ENCODE data around the gene SLC44A1.

Gene SLC44A1

GRCh38 chr9:105216440-105217178, 27.8 kb upstream of the SLC44A1 start:
- H2AK5ac ChIP-seq (ENCODE audit: low read length, severe bottlenecking): no peak overlapping the region
- H3K4me3 ChIP-seq (ENCODE audit: insufficient read depth in 1 of 2, low read depth in 1 of 2, low read length in 2 of 2): no peak overlapping the region
- no peak overlapping the region for H2BK12ac ChIP-seq (ENCODE audit: low read length in 2 of 2)
- H3K4ac ChIP-seq (ENCODE audit: low read depth in 1 of 2, low read length in 2 of 2): no peak overlapping the region
- no peak overlapping the region for H2BK5ac ChIP-seq (ENCODE audit: low read depth, low read length, poor library complexity, severe bottlenecking)
- H3K36me3 ChIP-seq (ENCODE audit: control insufficient read depth in 1 of 2, insufficient read depth in 2 of 2, low read depth in 1 of 2, low read length in 2 of 2): no peaks in the 10 kb centered on the region
- no peaks in the 10 kb centered on the region for H3K79me1 ChIP-seq (replicated peaks; ENCODE audit: low read length, poor library complexity, severe bottlenecking)
- H3K9ac ChIP-seq (ENCODE audit: low read length): no peak overlapping the region
- DNase-seq: no peak
- H3K27me3 ChIP-seq (ENCODE audit: control insufficient read depth in 1 of 2, insufficient read depth in 1 of 2, low read length in 2 of 2): no peaks in the 10 kb centered on the region
- H2BK120ac ChIP-seq (ENCODE audit: low read depth, low read length): no peak overlapping the region
- no peak overlapping the region for H3K18ac ChIP-seq (ENCODE audit: low read depth in 1 of 2, low read length in 2 of 2)
- H2AFZ ChIP-seq (ENCODE audit: low read depth, low read length): no peak overlapping the region
- no peak overlapping the region for H4K8ac ChIP-seq (ENCODE audit: low read length)
- no peaks in the 10 kb centered on the region for H3K4me1 ChIP-seq (ENCODE audit: control insufficient read depth, insufficient read depth, low read depth, low read length)
- no peak overlapping the region for H3K14ac ChIP-seq (ENCODE audit: low read length in 2 of 2)
- H3K27ac ChIP-seq (ENCODE audit: low read length, poor library complexity, severe bottlenecking): no peak overlapping the region
- H3K23ac ChIP-seq (ENCODE audit: low read length in 2 of 2): no peak overlapping the region
- H3K9me3 ChIP-seq (ENCODE audit: control insufficient read depth, low read length): peaks cover 6% of the 10 kb centered on the region
- WGBS: 77% methylated on average over 3 of the region's 4 CpGs
- no peak overlapping the region for H2BK15ac ChIP-seq (ENCODE audit: low read depth, poor library complexity, severe bottlenecking)
- H4K91ac ChIP-seq (ENCODE audit: low read length): no peak overlapping the region
- H3K4me2 ChIP-seq (ENCODE audit: low read length, poor library complexity, severe bottlenecking): no peak overlapping the region

GRCh38 chr9:105218673-105219072, 25.8 kb upstream of the SLC44A1 start:
- Histone ChIP-seq H3K4me1 (ENCODE audit: control insufficient read depth, insufficient read depth, low read depth, low read length) (no peaks in the 10 kb centered on the region), H3K36me3 (ENCODE audit: control insufficient read depth in 1 of 2, insufficient read depth in 2 of 2, low read depth in 1 of 2, low read length in 2 of 2) (no peaks in the 10 kb centered on the region), H4K8ac (ENCODE audit: low read length) (no peak overlapping the region), H2BK5ac (ENCODE audit: low read depth, low read length, poor library complexity, severe bottlenecking) (no peak overlapping the region), H3K14ac (ENCODE audit: low read length in 2 of 2) (no peak overlapping the region), H4K91ac (ENCODE audit: low read length) (no peak overlapping the region), H3K4ac (ENCODE audit: low read depth in 1 of 2, low read length in 2 of 2) (no peak overlapping the region), H3K23ac (ENCODE audit: low read length in 2 of 2) (no peak overlapping the region), H2BK12ac (ENCODE audit: low read length in 2 of 2) (no peak overlapping the region), H3K79me1 (replicated peaks; ENCODE audit: low read length, poor library complexity, severe bottlenecking) (no peaks in the 10 kb centered on the region), H3K4me2 (ENCODE audit: low read length, poor library complexity, severe bottlenecking) (no peak overlapping the region), H2AFZ (ENCODE audit: low read depth, low read length) (no peak overlapping the region), H3K4me3 (ENCODE audit: insufficient read depth in 1 of 2, low read depth in 1 of 2, low read length in 2 of 2) (no peak overlapping the region), H3K27me3 (ENCODE audit: control insufficient read depth in 1 of 2, insufficient read depth in 1 of 2, low read length in 2 of 2) (no peaks in the 10 kb centered on the region), H2AK5ac (ENCODE audit: low read length, severe bottlenecking) (no peak overlapping the region), H3K18ac (ENCODE audit: low read depth in 1 of 2, low read length in 2 of 2) (no peak overlapping the region), H2BK15ac (ENCODE audit: low read depth, poor library complexity, severe bottlenecking) (no peak overlapping the region), H3K9ac (ENCODE audit: low read length) (no peak overlapping the region), H2BK120ac (ENCODE audit: low read depth, low read length) (no peak overlapping the region), H3K9me3 (ENCODE audit: control insufficient read depth, low read length) (peaks cover 27% of the 10 kb centered on the region), H3K27ac (ENCODE audit: low read length, poor library complexity, severe bottlenecking) (no peak overlapping the region)
- DNase-seq: no peak
- 73% methylated on average over 5 of the region's 5 CpGs for WGBS

- no CpG with 5 or more reads among the region's 1 CpG for WGBS
- H3K23ac ChIP-seq (ENCODE audit: low read length in 2 of 2): no peak overlapping the region
- H3K36me3 ChIP-seq (ENCODE audit: control insufficient read depth in 1 of 2, insufficient read depth in 2 of 2, low read depth in 1 of 2, low read length in 2 of 2): no peaks in the 10 kb centered on the region
- H2AK5ac ChIP-seq (ENCODE audit: low read length, severe bottlenecking): no peak overlapping the region
- no peak overlapping the region for H3K4me2 ChIP-seq (ENCODE audit: low read length, poor library complexity, severe bottlenecking)
- H3K18ac ChIP-seq (ENCODE audit: low read depth in 1 of 2, low read length in 2 of 2): no peak overlapping the region
- no peak for DNase-seq
- no peak overlapping the region for H4K91ac ChIP-seq (ENCODE audit: low read length)
- no peak overlapping the region for H3K27ac ChIP-seq (ENCODE audit: low read length, poor library complexity, severe bottlenecking)
- no peak overlapping the region for H2BK120ac ChIP-seq (ENCODE audit: low read depth, low read length)
- no peak overlapping the region for H2BK5ac ChIP-seq (ENCODE audit: low read depth, low read length, poor library complexity, severe bottlenecking)
- H4K8ac ChIP-seq (ENCODE audit: low read length): no peak overlapping the region
- H3K14ac ChIP-seq (ENCODE audit: low read length in 2 of 2): no peak overlapping the region
- no peak overlapping the region for H3K4ac ChIP-seq (ENCODE audit: low read depth in 1 of 2, low read length in 2 of 2)
- H3K79me1 ChIP-seq (replicated peaks; ENCODE audit: low read length, poor library complexity, severe bottlenecking): no peaks in the 10 kb centered on the region
- no peaks in the 10 kb centered on the region for H3K4me1 ChIP-seq (ENCODE audit: control insufficient read depth, insufficient read depth, low read depth, low read length)
- no peaks in the 10 kb centered on the region for H3K27me3 ChIP-seq (ENCODE audit: control insufficient read depth in 1 of 2, insufficient read depth in 1 of 2, low read length in 2 of 2)
- no peak overlapping the region for H2AFZ ChIP-seq (ENCODE audit: low read depth, low read length)
- H3K9ac ChIP-seq (ENCODE audit: low read length): no peak overlapping the region
- H3K4me3 ChIP-seq (ENCODE audit: insufficient read depth in 1 of 2, low read depth in 1 of 2, low read length in 2 of 2): no peak overlapping the region
- H3K9me3 ChIP-seq (ENCODE audit: control insufficient read depth, low read length): peaks cover 34% of the 10 kb centered on the region
- H2BK12ac ChIP-seq (ENCODE audit: low read length in 2 of 2): no peak overlapping the region
- H2BK15ac ChIP-seq (ENCODE audit: low read depth, poor library complexity, severe bottlenecking): no peak overlapping the region
Observed at GRCh38 chr9:105219291-105219805, 25.1 kb upstream of the SLC44A1 start.

- Histone ChIP-seq H2BK120ac (ENCODE audit: low read depth, low read length) (no peak overlapping the region), H3K9ac (ENCODE audit: low read length) (no peak overlapping the region), H2AK5ac (ENCODE audit: low read length, severe bottlenecking) (no peak overlapping the region), H3K18ac (ENCODE audit: low read depth in 1 of 2, low read length in 2 of 2) (no peak overlapping the region), H2BK15ac (ENCODE audit: low read depth, poor library complexity, severe bottlenecking) (no peak overlapping the region), H4K91ac (ENCODE audit: low read length) (no peak overlapping the region), H3K79me1 (replicated peaks; ENCODE audit: low read length, poor library complexity, severe bottlenecking) (no peaks in the 10 kb centered on the region), H2AFZ (ENCODE audit: low read depth, low read length) (no peak overlapping the region), H2BK12ac (ENCODE audit: low read length in 2 of 2) (no peak overlapping the region), H3K27ac (ENCODE audit: low read length, poor library complexity, severe bottlenecking) (no peak overlapping the region), H3K9me3 (ENCODE audit: control insufficient read depth, low read length) (peaks cover 44% of the 10 kb centered on the region), H4K8ac (ENCODE audit: low read length) (no peak overlapping the region), H3K23ac (ENCODE audit: low read length in 2 of 2) (no peak overlapping the region), H3K27me3 (ENCODE audit: control insufficient read depth in 1 of 2, insufficient read depth in 1 of 2, low read length in 2 of 2) (no peaks in the 10 kb centered on the region), H2BK5ac (ENCODE audit: low read depth, low read length, poor library complexity, severe bottlenecking) (no peak overlapping the region), H3K4me2 (ENCODE audit: low read length, poor library complexity, severe bottlenecking) (no peak overlapping the region), H3K36me3 (ENCODE audit: control insufficient read depth in 1 of 2, insufficient read depth in 2 of 2, low read depth in 1 of 2, low read length in 2 of 2) (no peaks in the 10 kb centered on the region), H3K4me1 (ENCODE audit: control insufficient read depth, insufficient read depth, low read depth, low read length) (no peaks in the 10 kb centered on the region), H3K4me3 (ENCODE audit: insufficient read depth in 1 of 2, low read depth in 1 of 2, low read length in 2 of 2) (no peak overlapping the region), H3K4ac (ENCODE audit: low read depth in 1 of 2, low read length in 2 of 2) (no peak overlapping the region), H3K14ac (ENCODE audit: low read length in 2 of 2) (no peak overlapping the region)
- DNase-seq: no peak
- WGBS: 100% methylated on average over 2 of the region's 3 CpGs
Observed at GRCh38 chr9:105220451-105220850, 24.0 kb upstream of the SLC44A1 start.

All from mesenchymal stem cell (in vitro differentiated cells and primary cell).